Lung (tissue), 12 donors: ENCODE data around the gene RALGPS2. TPM values are rescaled to one million over a fixed set of nuclear protein-coding genes. Genes with fewer than 3 reads are reported as not detected.
"Not testable (repeated sequence)": the region's sequence is repeated elsewhere in the genome, so short reads cannot be mapped to it uniquely, and the experiment has no call there.

Experiments
- ATAC-seq: fragments of 200-7000 bp; cut with Tn5 transposase; one replicate; pipeline ENCODE4 v1.9.1; 2020; ENCODE audit warnings: moderate number of reproducible peaks; ENCODE audit not compliant: insufficient read depth, low FRiP score
- DNase-seq, 3 donors: peaks; one replicate each; pipeline ENCODE4 v3.0.0-alpha.2; 2013 to 2017
- H3K27ac ChIP-seq, 2 donors: one replicate each; pipeline ENCODE4 v1.5.1; 2013; ENCODE audit warnings: mild to moderate bottlenecking in 2 of 2, moderate library complexity in 2 of 2, control low read depth in 1 of 2, inconsistent platforms in 1 of 2, low read depth in 1 of 2, low read length in 1 of 2
- H3K27me3 ChIP-seq, 3 donors: one replicate each; pipeline ENCODE4 v1.5.1; 2013; ENCODE audit warnings: low read length in 2 of 3; ENCODE audit not compliant: control insufficient read depth in 3 of 3, insufficient read depth in 3 of 3
- H3K36me3 ChIP-seq, 4 donors: one replicate each; pipeline ENCODE4 v1.5.1; 2013; ENCODE audit warnings: low read length in 4 of 4, mild to moderate bottlenecking in 1 of 4, moderate library complexity in 1 of 4; ENCODE audit not compliant: control insufficient read depth in 4 of 4, insufficient read depth in 4 of 4
- H3K4me1 ChIP-seq, 5 donors: one replicate each; pipeline ENCODE4 v1.5.1; 2013; ENCODE audit warnings: low read length in 5 of 5, mild to moderate bottlenecking in 2 of 5, moderate library complexity in 1 of 5; ENCODE audit not compliant: control insufficient read depth in 5 of 5, insufficient read depth in 5 of 5
- H3K4me3 ChIP-seq: one replicate; pipeline ENCODE4 v1.5.1; 2013; ENCODE audit warnings: mild to moderate bottlenecking, control low read depth, moderate library complexity
- H3K9ac ChIP-seq, 2 donors: one replicate each; pipeline ENCODE4 v1.5.1; 2013; ENCODE audit warnings: low read length in 2 of 2, control low read depth in 1 of 2; ENCODE audit not compliant: insufficient read depth in 1 of 2
- H3K9me3 ChIP-seq, 4 donors: one replicate each; pipeline ENCODE4 v1.5.1; 2013; ENCODE audit warnings: low read length in 3 of 4, mild to moderate bottlenecking in 1 of 4, moderate library complexity in 1 of 4; ENCODE audit not compliant: control insufficient read depth in 4 of 4, insufficient read depth in 3 of 4
- CTCF ChIP-seq: IDR thresholded peaks from 2 replicates; pipeline ENCODE4 v1.5.1; 2012; ENCODE audit warnings: mild to moderate bottlenecking; ENCODE audit errors: control extremely low read depth, extremely low read depth
- WGBS, 2 donors: extraction: QIAGEN DNeasy Blood & Tissue Kit; methylation state at CpG; one replicate each; pipeline ENCODE4 v1.1.7; 2013; 5-methylcytosine and 5-hydroxymethylcytosine counted together
- polyA plus RNA-seq, 2 donors: library from polyadenylated mRNA; stranded (reverse); fragments of 200-250 nt; gene quantifications; one replicate each; pipeline ENCODE4 v1.2.1, GENCODE V29; 2013
- total RNA-seq, 2 donors: library from RNA; depleted of rRNA in 1 of 2; stranded (reverse); fragments of >200 nt in 1 of 2; gene quantifications; one replicate each; pipeline ENCODE4 v1.2.1, GENCODE V29; 2014 to 2021
- donor health status: control.
- donor health status: control.
- donor health status: Bipolar disorder and iron deficiency.
- donor health status: healthy.
- donor health status: DM: yes; HTN: yes; CAD: no.

RALGPS2 gene
- total and polyA plus RNA-seq, 4 donors = 1.2 to 33.2 (median 5.1) TPM

DNA sequence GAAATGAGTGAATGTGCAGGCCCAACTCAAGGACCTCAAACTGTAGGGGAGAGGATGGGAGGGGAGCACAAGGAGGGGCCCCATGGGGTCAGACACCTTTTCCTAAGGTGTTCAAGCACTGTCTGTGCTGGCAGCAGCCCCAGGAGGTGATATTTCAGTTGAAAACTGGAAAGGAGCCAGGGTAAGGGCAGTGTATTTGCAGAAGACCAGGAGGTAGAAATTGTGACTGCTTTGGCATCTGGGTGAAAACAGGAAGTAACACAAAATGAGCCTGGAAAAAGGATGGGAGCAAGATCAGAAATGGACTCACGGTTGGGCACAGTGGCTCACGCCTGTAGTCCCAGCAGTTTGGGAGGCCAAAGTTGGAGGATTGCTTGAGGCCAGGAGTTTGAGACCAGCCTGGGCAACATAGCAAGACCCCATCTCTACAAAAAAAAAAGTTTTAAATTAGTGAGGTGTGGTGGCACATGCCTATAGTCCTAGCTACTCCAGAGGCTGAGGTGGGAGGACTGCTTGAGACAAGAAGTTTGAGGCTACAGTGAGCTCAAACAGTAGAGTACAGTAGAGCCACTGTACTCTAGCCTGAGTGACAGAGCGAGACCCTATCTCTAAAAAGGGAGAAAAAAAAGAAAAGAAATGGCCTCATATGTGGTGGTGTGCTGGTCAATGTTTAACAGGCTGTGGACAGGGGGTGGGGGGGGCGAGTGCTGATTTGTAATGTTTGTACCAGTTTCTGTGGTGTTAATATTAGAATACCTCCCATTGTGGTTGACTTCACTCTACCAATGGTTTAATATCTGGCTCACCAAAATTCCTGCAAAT is 222.0 kb downstream of the RALGPS2 start:
- Histone ChIP-seq H3K9me3 (peaks cover 0 to 2% (median 0%) of the 10 kb centered on the region in 4 donors), H3K27ac (no peak overlapping the region), H3K4me3 (no peak overlapping the region), H3K36me3 (no peaks in the 10 kb centered on the region), H3K27me3 (no peaks in the 10 kb centered on the region), H3K4me1 (peaks cover 0 to 9% (median 0%) of the 10 kb centered on the region in 5 donors), H3K9ac (no peak overlapping the region)
- 85 to 87% methylated on average over 4 of the region's 4 CpGs for whole genome bisulfite sequencing, 2 donors
- DNase-seq (no peak), ATAC-seq (no peak)
- TF ChIP-seq CTCF = no peak

- no peaks in the 10 kb centered on the region for H3K27me3 ChIP-seq
- no peak overlapping the region for H3K4me3 ChIP-seq
- 92 to 93% methylated on average over 3 of the region's 3 CpGs for WGBS, 2 donors
- TF ChIP-seq CTCF = no peak
- ATAC-seq = no peak
- DNase-seq = no peak
- H3K4me1 ChIP-seq = peaks cover 0 to 9% (median 0%) of the 10 kb centered on the region in 5 donors
- no peaks in the 10 kb centered on the region for H3K36me3 ChIP-seq
- H3K9me3 ChIP-seq = peaks cover 0 to 2% (median 0%) of the 10 kb centered on the region in 4 donors
- H3K27ac ChIP-seq = no peak overlapping the region
- no peak overlapping the region for H3K9ac ChIP-seq
Measured at GRCh38 chr1:178947677-178947981, 222.6 kb downstream of the RALGPS2 start.

GRCh38 chr1:178948676-178949075 is 223.6 kb downstream of the RALGPS2 start:
- no peak for TF ChIP-seq CTCF
- peaks cover 0 to 2% (median 0%) of the 10 kb centered on the region in 4 donors for H3K9me3 ChIP-seq
- no peak overlapping the region for H3K27ac ChIP-seq
- 82 to 83% methylated on average over 4 of the region's 4 CpGs for WGBS, 2 donors
- no peak overlapping the region for H3K9ac ChIP-seq
- no peak overlapping the region for H3K4me3 ChIP-seq
- no peaks in the 10 kb centered on the region for H3K36me3 ChIP-seq
- DNase-seq (peak in 2 of 3 donors; percentile 66 to 74), ATAC-seq (no peak)
- H3K27me3 ChIP-seq = no peaks in the 10 kb centered on the region
- peaks cover 0 to 14% (median 0%) of the 10 kb centered on the region in 5 donors for H3K4me1 ChIP-seq

- not testable (repeated sequence) for H3K9me3 ChIP-seq, ATAC-seq, H3K27me3 ChIP-seq, H3K4me3 ChIP-seq, H3K36me3 ChIP-seq, H3K27ac ChIP-seq, H3K9ac ChIP-seq, DNase-seq
- 80 to 91% methylated on average over 4 of the region's 4 CpGs for WGBS, 2 donors
- H3K4me1 ChIP-seq = peaks cover 0 to 18% (median 2%) of the 10 kb centered on the region in 5 donors
Measured at GRCh38 chr1:178949866-178950265, 224.8 kb downstream of the RALGPS2 start.
